Smooth muscle cell (in vitro differentiated cells): Measurements from ENCODE around the gene SREBF1. TPM values are rescaled to one million over a fixed set of nuclear protein-coding genes. Genes with fewer than 3 reads are reported as not detected.

Experiments used
- DNase-seq: peaks from one replicate; lab custom pipeline; 2025; ENCODE audit not compliant: unreplicated experiment; lab: John Stamatoyannopoulos, UW
- H2AFZ ChIP-seq: fragments of 200-600 bp; sonication (generic); 2 replicates; pipeline ENCODE4 v1.6.0; 2016; ENCODE audit warnings: antibody characterized with exemption, low read depth, mild to moderate bottlenecking
- H3F3A ChIP-seq: fragments of 200-600 bp; sonication (generic); 2 replicates; pipeline ENCODE4 v1.6.0; 2017; ENCODE audit warnings: antibody characterized with exemption, low read depth
- H3K27ac ChIP-seq: fragments of 200-600 bp; sonication (generic); 2 replicates; pipeline ENCODE4 v1.5.1; 2016; ENCODE audit warnings: low read depth, mild to moderate bottlenecking
- H3K27me3 ChIP-seq: fragments of 200-600 bp; sonication (generic); 2 replicates; pipeline ENCODE4 v1.6.1; 2016; ENCODE audit warnings: low read depth, mild to moderate bottlenecking
- H3K36me3 ChIP-seq: fragments of 200-600 bp; sonication (generic); 2 replicates; pipeline ENCODE4 v1.5.1; 2016; ENCODE audit warnings: low read depth
- H3K4me1 ChIP-seq: fragments of 200-600 bp; sonication (generic); 2 replicates; pipeline ENCODE4 v1.5.1; 2016; ENCODE audit warnings: low read depth
- H3K4me2 ChIP-seq: fragments of 200-600 bp; sonication (generic); 2 replicates; pipeline ENCODE4 v1.6.0; 2016; ENCODE audit warnings: mild to moderate bottlenecking
- H3K4me3 ChIP-seq: fragments of 200-600 bp; sonication (generic); 2 replicates; pipeline ENCODE4 v1.5.1; 2016; ENCODE audit warnings: mild to moderate bottlenecking
- H3K79me2 ChIP-seq: fragments of 200-600 bp; sonication (generic); 2 replicates; pipeline ENCODE4 v1.6.0; 2016; ENCODE audit warnings: low read depth, mild to moderate bottlenecking
- H3K9ac ChIP-seq: fragments of 200-600 bp; sonication (generic); 2 replicates; pipeline ENCODE4 v1.6.0; 2016; ENCODE audit warnings: low read depth
- H3K9me3 ChIP-seq: fragments of 200-600 bp; sonication (generic); replicated peaks from 2 replicates; pipeline ENCODE4 v1.5.1; 2016; ENCODE audit warnings: low read depth
- H4K20me1 ChIP-seq: fragments of 200-600 bp; sonication (generic); 2 replicates; pipeline ENCODE4 v1.6.0; 2016; ENCODE audit warnings: low read depth
- WGBS: methylation state at CpG from one replicate; pipeline ENCODE4 v1.1.7; 2016; ENCODE audit warnings: low lambda C conversion rate; 5-methylcytosine and 5-hydroxymethylcytosine counted together
- polyA plus RNA-seq: library from polyadenylated mRNA; unstranded; fragments of >200 nt; fragmentation: Nextera tagmentation; extraction: Ambion mirVana; gene quantifications from 2 replicates; pipeline ENCODE4 v1.2.1, GENCODE V29; 2016
- total RNA-seq: library from RNA; depleted of rRNA; stranded (reverse); fragments of >200 nt; gene quantifications from 2 replicates; pipeline ENCODE4 v1.2.3, GENCODE V29; 2014
- TF ChIP-seq, protein P1 (sequence below): fragments of 200-600 bp; sonication (generic); IDR thresholded peaks from 2 replicates; pipeline ENCODE4 v1.5.1; 2017; ENCODE audit warnings: borderline replicate concordance, mild to moderate bottlenecking, antibody characterized with exemption; ENCODE audit not compliant: insufficient read depth, poor library complexity, severe bottlenecking

SREBF1 gene
- total and polyA plus RNA-seq, 2 experiments from 2014 or later = 23.5 to 45.4 TPM

DNA sequence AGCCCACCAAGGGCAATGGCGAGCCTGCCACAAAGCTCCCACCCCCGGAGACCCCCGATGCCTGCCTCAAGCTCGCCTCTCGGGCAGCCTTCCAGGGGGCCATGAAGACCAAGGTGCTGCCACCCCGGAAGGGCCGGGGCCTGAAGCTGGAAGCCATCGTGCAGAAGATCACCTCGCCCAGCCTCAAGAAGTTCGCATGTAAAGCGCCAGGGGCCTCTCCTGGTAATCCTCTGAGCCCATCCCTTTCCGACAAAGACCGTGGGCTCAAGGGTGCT lies 40.1 kb downstream of the SREBF1 start:
- H3K4me1 ChIP-seq = peaks cover 12% of the 10 kb centered on the region
- no peaks in the 10 kb centered on the region for H3K36me3 ChIP-seq
- H4K20me1 ChIP-seq = peaks cover 99% of the 10 kb centered on the region
- no peak overlapping the region for H3K27ac ChIP-seq
- no peak overlapping the region for H3K4me2 ChIP-seq
- no peak overlapping the region for H3K4me3 ChIP-seq
- 96% methylated on average over 13 of the region's 13 CpGs for WGBS
- H3K9me3 ChIP-seq = no peaks in the 10 kb centered on the region
- TF ChIP-seq, protein P1, sequence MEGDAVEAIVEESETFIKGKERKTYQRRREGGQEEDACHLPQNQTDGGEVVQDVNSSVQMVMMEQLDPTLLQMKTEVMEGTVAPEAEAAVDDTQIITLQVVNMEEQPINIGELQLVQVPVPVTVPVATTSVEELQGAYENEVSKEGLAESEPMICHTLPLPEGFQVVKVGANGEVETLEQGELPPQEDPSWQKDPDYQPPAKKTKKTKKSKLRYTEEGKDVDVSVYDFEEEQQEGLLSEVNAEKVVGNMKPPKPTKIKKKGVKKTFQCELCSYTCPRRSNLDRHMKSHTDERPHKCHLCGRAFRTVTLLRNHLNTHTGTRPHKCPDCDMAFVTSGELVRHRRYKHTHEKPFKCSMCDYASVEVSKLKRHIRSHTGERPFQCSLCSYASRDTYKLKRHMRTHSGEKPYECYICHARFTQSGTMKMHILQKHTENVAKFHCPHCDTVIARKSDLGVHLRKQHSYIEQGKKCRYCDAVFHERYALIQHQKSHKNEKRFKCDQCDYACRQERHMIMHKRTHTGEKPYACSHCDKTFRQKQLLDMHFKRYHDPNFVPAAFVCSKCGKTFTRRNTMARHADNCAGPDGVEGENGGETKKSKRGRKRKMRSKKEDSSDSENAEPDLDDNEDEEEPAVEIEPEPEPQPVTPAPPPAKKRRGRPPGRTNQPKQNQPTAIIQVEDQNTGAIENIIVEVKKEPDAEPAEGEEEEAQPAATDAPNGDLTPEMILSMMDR = no peak
- H3K79me2 ChIP-seq = peaks cover under 1% of the 10 kb centered on the region
- no peak overlapping the region for H3K9ac ChIP-seq
- no peak overlapping the region for H2AFZ ChIP-seq
- no peaks in the 10 kb centered on the region for H3F3A ChIP-seq
- H3K27me3 ChIP-seq = no peaks in the 10 kb centered on the region
- DNase-seq = no peak

- Histone ChIP-seq H4K20me1 (peaks cover 99% of the 10 kb centered on the region), H3K36me3 (no peaks in the 10 kb centered on the region)
- 98% methylated on average over 40 of the region's 40 CpGs for WGBS
Observed at GRCh38 chr17:17795946-17796786, 40.6 kb downstream of the SREBF1 start.

DNA sequence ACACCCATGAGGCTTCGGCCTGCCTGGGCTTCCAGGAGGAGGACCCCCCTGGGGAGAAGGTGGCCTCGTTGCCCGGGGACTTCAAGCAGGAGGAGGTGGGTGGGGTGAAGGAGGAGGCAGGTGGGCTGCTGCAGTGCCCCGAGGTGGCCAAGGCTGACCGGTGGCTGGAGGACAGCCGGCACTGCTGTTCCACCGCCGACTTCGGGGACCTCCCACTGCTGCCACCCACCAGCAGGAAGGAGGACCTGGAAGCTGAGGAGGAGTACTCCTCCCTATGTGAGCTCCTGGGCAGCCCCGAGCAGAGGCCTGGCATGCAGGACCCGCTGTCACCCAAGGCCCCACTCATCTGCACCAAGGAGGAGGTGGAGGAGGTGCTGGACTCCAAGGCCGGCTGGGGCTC lies 41.5 kb downstream of the SREBF1 start:
- H3K9me3 ChIP-seq = no peaks in the 10 kb centered on the region
- H3K36me3 ChIP-seq = no peaks in the 10 kb centered on the region
- peaks cover 11% of the 10 kb centered on the region for H3K79me2 ChIP-seq
- 97% methylated on average over 12 of the region's 12 CpGs for WGBS
- H2AFZ ChIP-seq = no peak overlapping the region
- no peak overlapping the region for H3K9ac ChIP-seq
- H3K4me1 ChIP-seq = peaks cover 24% of the 10 kb centered on the region
- H3K4me3 ChIP-seq = no peak overlapping the region
- H4K20me1 ChIP-seq = peaks cover 99% of the 10 kb centered on the region
- no peaks in the 10 kb centered on the region for H3F3A ChIP-seq
- DNase-seq = no peak
- H3K27ac ChIP-seq = no peak overlapping the region
- TF ChIP-seq, protein P1 = no peak
- no peaks in the 10 kb centered on the region for H3K27me3 ChIP-seq
- H3K4me2 ChIP-seq = no peak overlapping the region

More at GRCh38 chr17:17795946-17796786, 40.6 kb downstream of the SREBF1 start:
- no peak overlapping the region for H2AFZ ChIP-seq
- H3K9me3 ChIP-seq = no peaks in the 10 kb centered on the region
- no peak overlapping the region for H3K27ac ChIP-seq
- H3F3A ChIP-seq = no peaks in the 10 kb centered on the region
- H3K27me3 ChIP-seq = no peaks in the 10 kb centered on the region
- H3K4me2 ChIP-seq = no peak overlapping the region
- H3K9ac ChIP-seq = no peak overlapping the region
- peaks cover 17% of the 10 kb centered on the region for H3K4me1 ChIP-seq
- H3K79me2 ChIP-seq = peaks cover 5% of the 10 kb centered on the region
- TF ChIP-seq, protein P1 = no peak
- DNase-seq = no peak
- no peak overlapping the region for H3K4me3 ChIP-seq

DNA sequence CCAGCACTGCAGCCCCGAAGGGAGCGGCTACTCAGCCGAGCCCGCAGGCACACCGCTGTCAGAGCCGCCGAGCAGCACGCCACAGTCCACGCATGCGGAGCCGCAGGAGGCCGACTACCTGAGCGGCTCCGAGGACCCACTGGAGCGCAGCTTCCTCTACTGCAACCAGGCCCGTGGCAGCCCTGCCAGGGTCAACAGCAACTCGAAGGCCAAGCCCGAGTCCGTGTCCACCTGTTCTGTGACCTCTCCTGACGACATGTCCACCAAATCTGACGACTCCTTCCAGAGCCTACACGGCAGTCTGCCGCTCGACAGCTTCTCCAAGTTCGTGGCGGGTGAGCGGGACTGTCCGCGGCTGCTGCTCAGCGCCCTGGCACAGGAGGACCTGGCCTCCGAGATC lies 42.4 kb downstream of the SREBF1 start:
- no peak overlapping the region for H3K4me2 ChIP-seq
- H3K27me3 ChIP-seq = no peaks in the 10 kb centered on the region
- no peak overlapping the region for H3K27ac ChIP-seq
- no peak for DNase-seq
- no peaks in the 10 kb centered on the region for H3F3A ChIP-seq
- peaks cover 100% of the 10 kb centered on the region for H4K20me1 ChIP-seq
- H3K79me2 ChIP-seq = peaks cover 20% of the 10 kb centered on the region
- H3K9ac ChIP-seq = no peak overlapping the region
- H3K4me3 ChIP-seq = no peak overlapping the region
- no peak overlapping the region for H2AFZ ChIP-seq
- TF ChIP-seq, protein P1 = no peak
- H3K4me1 ChIP-seq = peaks cover 30% of the 10 kb centered on the region
- H3K36me3 ChIP-seq = no peaks in the 10 kb centered on the region
- 97% methylated on average over 31 of the region's 31 CpGs for WGBS
- no peaks in the 10 kb centered on the region for H3K9me3 ChIP-seq
